OCI-LY1 (cell line): ENCODE results near the gene NAT14.

Experiments
- CTCF ChIP-seq: fragments of 200-600 bp; sonication (generic), shearing (Covaris generic); IDR thresholded peaks from 2 replicates; pipeline ENCODE4 v1.5.1; 2017; ENCODE audit warnings: mild to moderate bottlenecking, antibody characterized with exemption, low read length, moderate library complexity, mixed read lengths
- EZH2 ChIP-seq: fragments of 200-600 bp; sonication (generic), shearing (Covaris generic); IDR thresholded peaks from 2 replicates; pipeline ENCODE4 v1.8.0; 2017; ENCODE audit warnings: borderline replicate concordance, mixed run types, mild to moderate bottlenecking, antibody characterized with exemption, low read length, moderate library complexity, mixed read lengths

- no peak for TF ChIP-seq CTCF
- no peak for TF ChIP-seq EZH2
These were observed 8.7 kb downstream of the NAT14 start for GRCh38 chr19:55493645-55494171.
